Astrocyte (in vitro differentiated cells and primary cell): ENCODE measurements around the gene UNKL.

Experiments
- EZH2 ChIP-seq: IDR thresholded peaks from 2 replicates; pipeline ENCODE4 v1.6.1; 2012; ENCODE audit warnings: mild to moderate bottlenecking, low read length, inconsistent platforms; ENCODE audit not compliant: insufficient read depth
- TF ChIP-seq, protein P1 (sequence below): IDR thresholded peaks from 2 replicates; pipeline ENCODE4 v1.5.1; 2011; ENCODE audit warnings: low read depth, mild to moderate bottlenecking, inconsistent platforms, low read length, moderate library complexity; ENCODE audit not compliant: insufficient read depth

GRCh38 chr16:1401758-1402154 lies 12.7 kb downstream of the UNKL start:
- TF ChIP-seq, protein P1, sequence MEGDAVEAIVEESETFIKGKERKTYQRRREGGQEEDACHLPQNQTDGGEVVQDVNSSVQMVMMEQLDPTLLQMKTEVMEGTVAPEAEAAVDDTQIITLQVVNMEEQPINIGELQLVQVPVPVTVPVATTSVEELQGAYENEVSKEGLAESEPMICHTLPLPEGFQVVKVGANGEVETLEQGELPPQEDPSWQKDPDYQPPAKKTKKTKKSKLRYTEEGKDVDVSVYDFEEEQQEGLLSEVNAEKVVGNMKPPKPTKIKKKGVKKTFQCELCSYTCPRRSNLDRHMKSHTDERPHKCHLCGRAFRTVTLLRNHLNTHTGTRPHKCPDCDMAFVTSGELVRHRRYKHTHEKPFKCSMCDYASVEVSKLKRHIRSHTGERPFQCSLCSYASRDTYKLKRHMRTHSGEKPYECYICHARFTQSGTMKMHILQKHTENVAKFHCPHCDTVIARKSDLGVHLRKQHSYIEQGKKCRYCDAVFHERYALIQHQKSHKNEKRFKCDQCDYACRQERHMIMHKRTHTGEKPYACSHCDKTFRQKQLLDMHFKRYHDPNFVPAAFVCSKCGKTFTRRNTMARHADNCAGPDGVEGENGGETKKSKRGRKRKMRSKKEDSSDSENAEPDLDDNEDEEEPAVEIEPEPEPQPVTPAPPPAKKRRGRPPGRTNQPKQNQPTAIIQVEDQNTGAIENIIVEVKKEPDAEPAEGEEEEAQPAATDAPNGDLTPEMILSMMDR = no peak
- TF ChIP-seq EZH2 = no peak
